HG03457 (cell line): ENCODE data around the gene MAPK7.

Source experiments
- ATAC-seq: cut with Tn5 transposase; IDR thresholded peaks from one replicate; pipeline ENCODE4 v1.9.1; 2021; ENCODE audit warnings: moderate number of reproducible peaks; ENCODE audit not compliant: unreplicated experiment

The MAPK7 gene

GRCh38 chr17:19392303-19392702 is 14.0 kb downstream of the MAPK7 start:
- no peak for ATAC-seq

- no peak for ATAC-seq
Observed at GRCh38 chr17:19397556-19398041, 19.3 kb downstream of the MAPK7 start.

DNA sequence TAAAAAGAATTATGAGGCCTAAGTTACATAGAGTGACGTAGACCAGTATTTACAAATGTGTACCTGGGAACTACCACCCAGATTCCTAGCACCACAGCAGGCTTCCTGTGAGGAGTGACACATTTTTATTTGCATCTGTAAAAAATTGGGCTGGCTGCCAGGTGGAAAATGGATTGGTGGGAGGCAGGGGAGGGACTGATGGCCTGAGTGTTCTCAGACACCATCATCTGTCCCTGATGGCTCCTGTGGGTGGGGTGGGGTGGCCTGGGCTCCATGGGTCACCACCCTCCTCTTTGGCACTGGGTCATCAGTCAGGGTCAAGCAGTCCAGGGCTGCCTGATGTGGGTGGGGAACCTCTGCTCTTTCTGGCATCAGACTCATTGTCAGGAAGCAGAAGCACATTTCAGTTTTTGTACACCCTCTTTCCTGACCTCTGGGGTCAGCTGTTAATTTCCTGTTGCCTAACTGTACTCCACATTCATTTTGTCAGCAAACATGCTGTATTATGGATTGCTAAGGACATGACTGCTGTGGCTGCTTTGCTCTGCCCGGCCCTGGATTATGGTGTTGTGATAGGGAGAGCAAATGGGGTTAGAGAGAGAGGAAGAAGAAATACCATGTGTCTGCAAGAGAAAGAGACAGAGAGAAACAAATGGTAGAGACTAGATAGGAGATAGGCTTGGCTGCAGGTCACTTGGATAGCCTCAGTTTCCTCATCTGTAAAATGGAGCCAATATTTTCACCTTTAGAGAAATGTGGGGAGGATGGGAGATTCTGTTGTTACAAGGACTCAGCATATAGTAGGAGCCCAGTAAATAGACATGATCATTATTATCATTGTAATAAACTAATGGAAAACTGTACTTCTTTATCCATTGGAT is 20.2 kb downstream of the MAPK7 start:
- no peak for ATAC-seq

GRCh38 chr17:19399750-19400450 is 21.6 kb downstream of the MAPK7 start:
- no peak for ATAC-seq

GRCh38 chr17:19401321-19402010 is 23.2 kb downstream of the MAPK7 start:
- no peak for ATAC-seq

GRCh38 chr17:19402171-19402570 is 23.9 kb downstream of the MAPK7 start:
- no peak for ATAC-seq

- no peak for ATAC-seq
Observed at GRCh38 chr17:19403021-19403420, 24.7 kb downstream of the MAPK7 start.

DNA sequence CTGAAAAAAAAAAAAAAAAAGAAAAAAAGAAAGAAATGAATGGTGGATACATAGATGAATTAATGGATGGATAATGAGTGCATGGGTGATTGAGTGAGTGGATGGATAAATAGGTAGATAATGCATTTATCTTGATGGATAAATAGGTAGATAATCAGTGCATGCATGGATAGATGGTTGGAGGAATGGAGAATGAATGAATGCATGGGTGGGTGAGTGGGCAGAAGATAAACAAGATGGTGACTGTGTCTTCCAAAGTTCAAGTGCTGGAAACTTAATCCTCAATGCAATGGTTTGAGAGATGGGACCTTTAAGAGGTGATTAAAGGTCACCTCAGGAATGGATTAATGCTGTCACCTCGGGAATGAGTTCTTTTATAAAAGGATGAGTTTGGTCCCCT is 26.0 kb downstream of the MAPK7 start:
- ATAC-seq = no peak

GRCh38 chr17:19405114-19405513 is 26.8 kb downstream of the MAPK7 start:
- no peak for ATAC-seq

- ATAC-seq = no peak
Observed at GRCh38 chr17:19407601-19408345, 29.5 kb downstream of the MAPK7 start.

DNA sequence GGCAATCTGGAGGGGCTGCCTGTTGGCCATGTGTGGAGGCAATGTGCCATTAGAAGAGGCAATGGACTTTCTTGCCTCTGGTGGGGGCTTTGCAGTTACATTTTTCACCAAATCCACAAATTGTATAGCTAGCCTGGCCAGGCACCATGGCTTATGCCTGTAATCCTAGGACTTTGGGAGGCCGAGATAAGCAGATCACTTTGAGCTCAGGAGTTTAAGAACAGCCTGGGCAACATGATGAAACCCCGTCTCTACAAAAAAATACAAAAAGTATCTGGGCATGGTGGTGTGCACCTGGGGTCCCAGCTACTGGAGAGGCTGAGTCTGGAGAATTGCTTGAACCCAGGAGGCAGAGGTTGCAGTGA is 30.0 kb downstream of the MAPK7 start:
- no peak for ATAC-seq

DNA sequence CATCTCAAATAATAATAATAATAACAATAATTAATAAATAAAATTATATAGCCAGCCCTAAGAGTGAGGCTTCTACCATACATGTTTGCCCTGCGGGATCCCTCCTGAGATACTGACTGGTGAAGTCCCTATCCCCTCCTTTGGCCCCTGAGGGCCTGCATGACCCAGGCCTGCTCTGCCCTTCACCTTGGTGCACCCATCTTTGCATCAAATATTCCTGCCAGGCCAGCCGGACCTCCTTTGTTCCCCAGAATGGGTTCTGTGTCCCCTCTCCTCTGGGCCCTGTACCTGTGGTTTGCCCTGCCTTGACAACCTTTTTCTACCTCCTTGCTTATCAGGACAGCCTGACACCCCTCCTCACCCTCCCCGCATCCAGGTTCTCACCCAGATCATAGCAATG is 30.8 kb downstream of the MAPK7 start:
- no peak for ATAC-seq

GRCh38 chr17:19409509-19409908 is 31.2 kb downstream of the MAPK7 start:
- no peak for ATAC-seq

GRCh38 chr17:19410091-19410490 is 31.8 kb downstream of the MAPK7 start:
- ATAC-seq = no peak

DNA sequence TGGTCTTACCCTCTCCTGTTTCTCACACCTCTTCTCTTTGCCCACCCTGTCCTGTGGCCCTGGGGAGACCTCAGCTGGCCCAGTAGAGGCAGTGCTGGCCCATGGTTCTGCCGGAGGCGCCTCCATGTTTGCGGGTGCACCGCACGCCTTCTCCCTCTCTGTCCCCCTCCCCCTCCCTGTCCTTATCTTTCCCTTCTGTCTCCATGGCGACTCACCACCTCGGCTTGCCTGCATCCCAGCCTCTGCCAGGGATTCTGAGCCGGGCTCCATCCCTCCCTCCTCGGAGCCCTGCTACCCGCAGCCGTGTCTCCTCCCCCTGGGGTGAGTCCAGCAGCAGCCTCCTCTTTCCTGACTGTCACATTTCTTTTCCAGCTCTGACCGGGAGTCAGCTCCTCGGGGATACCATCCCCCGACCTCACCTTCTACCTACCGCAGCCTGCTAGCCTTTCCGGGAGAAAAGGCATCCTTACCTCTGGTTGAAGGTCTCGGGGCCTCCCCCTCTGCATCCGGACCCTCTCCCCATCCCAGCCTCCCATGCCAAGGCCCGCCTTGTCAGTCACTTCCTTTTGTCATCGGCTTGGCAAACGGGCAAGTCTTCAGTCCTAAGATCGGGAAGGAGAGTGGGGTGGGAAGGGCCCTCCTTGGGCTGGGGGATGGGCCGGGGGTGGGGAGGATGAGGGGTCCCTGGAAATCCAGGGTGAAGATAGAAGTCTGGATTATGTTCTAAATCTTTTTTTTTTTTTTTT is 32.8 kb downstream of the MAPK7 start, which contains the start of gene RNF112:
Gene RNF112, plus strand, starts transcription at position 358 of the 746 bp plus-strand sequence. Its CDS starts 177 bp downstream, at position 535.
- no peak for ATAC-seq

GRCh38 chr17:19411631-19412030 is 33.3 kb downstream of the MAPK7 start:
- ATAC-seq = no peak

GRCh38 chr17:19412510-19412909 is 34.2 kb downstream of the MAPK7 start:
- ATAC-seq = no peak

DNA sequence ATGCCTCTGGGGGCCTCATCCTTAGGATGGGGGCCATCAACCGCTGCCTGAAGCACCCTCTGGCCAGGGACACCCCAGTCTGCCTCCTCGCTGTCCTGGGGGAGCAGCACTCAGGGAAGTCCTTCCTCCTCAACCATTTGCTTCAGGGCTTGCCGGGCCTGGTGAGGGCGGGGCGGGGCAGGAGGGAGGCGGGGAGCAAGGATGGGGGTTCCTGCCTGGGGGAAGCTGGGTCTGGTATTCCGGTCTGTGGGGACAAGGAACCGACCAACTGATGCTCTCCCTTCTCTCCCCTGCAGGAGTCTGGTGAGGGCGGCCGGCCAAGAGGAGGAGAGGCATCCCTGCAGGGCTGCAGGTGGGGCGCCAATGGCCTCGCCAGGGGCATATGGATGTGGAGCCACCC is 34.7 kb downstream of the MAPK7 start:
- ATAC-seq = no peak

GRCh38 chr17:19413761-19414160 is 35.5 kb downstream of the MAPK7 start:
- ATAC-seq = no peak
